Activated T-helper 2 cell treated with anti-CD3 and anti-CD28 coated beads, Interferon-gamma antibody, Interleukin-2, Interleukin-4, amounts not matched to agents 10 μg/mL and 5 μg/mL and 100 μg/mL, durations not matched to agents 14 hours and 24 hours and 36 hours (primary cell): Measurements from ENCODE around the gene GLB1L2. TPM values are rescaled to one million over a fixed set of nuclear protein-coding genes. Genes with fewer than 3 reads are reported as not detected.

Source experiments
- DNase-seq: peaks from one replicate; pipeline ENCODE4 v3.0.0; 2021; ENCODE audit warnings: low spot score
- H3K27ac Mint-ChIP-seq: one replicate; pipeline ENCODE4 v1.8.0; 2021; ENCODE audit warnings: mixed read lengths
- H3K27me3 Mint-ChIP-seq: one replicate; pipeline ENCODE4 v1.8.0; 2021; ENCODE audit warnings: low read depth, mixed read lengths
- H3K36me3 Mint-ChIP-seq: one replicate; pipeline ENCODE4 v1.8.0; 2021; ENCODE audit warnings: low read depth, mixed read lengths
- H3K4me1 Mint-ChIP-seq: one replicate; pipeline ENCODE4 v1.8.0; 2021; ENCODE audit warnings: low read depth, mixed read lengths
- H3K4me3 Mint-ChIP-seq: one replicate; pipeline ENCODE4 v1.8.0; 2021; ENCODE audit warnings: low read depth, mild to moderate bottlenecking, moderate library complexity, mixed read lengths
- H3K9me3 Mint-ChIP-seq: one replicate; pipeline ENCODE4 v1.8.0; 2021; ENCODE audit warnings: mixed read lengths
- intact Hi-C: fragments of 100-400 bp; cut with micrococcal nuclease; formaldehyde crosslinking; loops from one replicate; pipeline ENCODE4 v1.15.1; 2023
- total RNA-seq: library from RNA; stranded (reverse); gene quantifications from 2 replicates; pipeline ENCODE4 v1.2.3, GENCODE V29; 2022

Gene GLB1L2
- total RNA-seq, 1 donor from 2014 or later, result 3.1 TPM

DNA sequence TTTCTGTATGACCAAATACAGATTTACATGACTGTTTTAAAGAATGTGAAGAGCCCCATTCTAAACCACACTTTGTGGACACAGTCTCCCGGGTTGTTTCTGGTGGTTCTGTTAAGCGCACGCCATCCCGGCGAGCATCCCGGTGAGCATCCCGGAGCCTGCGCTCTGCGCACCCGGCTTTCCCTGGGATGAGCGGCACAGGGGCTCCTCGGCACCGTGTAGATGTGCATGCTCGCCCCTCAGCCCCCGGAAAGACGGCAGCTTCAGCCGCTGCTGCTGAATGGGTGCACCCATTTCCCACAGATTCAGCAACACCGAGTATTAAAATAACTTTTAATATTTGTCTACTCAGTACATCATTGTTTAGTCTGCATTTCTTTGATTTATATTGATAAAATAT, 36.0 kb downstream of the GLB1L2 start:
- intact Hi-C loops, result no loop called here
- H3K27ac Mint-ChIP-seq, result no peak overlapping the region
- DNase-seq, result no peak
- no peaks in the 10 kb centered on the region for H3K9me3 Mint-ChIP-seq
- H3K4me1 Mint-ChIP-seq, result no peaks in the 10 kb centered on the region
- H3K4me3 Mint-ChIP-seq, result no peak overlapping the region
- no peaks in the 10 kb centered on the region for H3K36me3 Mint-ChIP-seq
- no peaks in the 10 kb centered on the region for H3K27me3 Mint-ChIP-seq

DNA sequence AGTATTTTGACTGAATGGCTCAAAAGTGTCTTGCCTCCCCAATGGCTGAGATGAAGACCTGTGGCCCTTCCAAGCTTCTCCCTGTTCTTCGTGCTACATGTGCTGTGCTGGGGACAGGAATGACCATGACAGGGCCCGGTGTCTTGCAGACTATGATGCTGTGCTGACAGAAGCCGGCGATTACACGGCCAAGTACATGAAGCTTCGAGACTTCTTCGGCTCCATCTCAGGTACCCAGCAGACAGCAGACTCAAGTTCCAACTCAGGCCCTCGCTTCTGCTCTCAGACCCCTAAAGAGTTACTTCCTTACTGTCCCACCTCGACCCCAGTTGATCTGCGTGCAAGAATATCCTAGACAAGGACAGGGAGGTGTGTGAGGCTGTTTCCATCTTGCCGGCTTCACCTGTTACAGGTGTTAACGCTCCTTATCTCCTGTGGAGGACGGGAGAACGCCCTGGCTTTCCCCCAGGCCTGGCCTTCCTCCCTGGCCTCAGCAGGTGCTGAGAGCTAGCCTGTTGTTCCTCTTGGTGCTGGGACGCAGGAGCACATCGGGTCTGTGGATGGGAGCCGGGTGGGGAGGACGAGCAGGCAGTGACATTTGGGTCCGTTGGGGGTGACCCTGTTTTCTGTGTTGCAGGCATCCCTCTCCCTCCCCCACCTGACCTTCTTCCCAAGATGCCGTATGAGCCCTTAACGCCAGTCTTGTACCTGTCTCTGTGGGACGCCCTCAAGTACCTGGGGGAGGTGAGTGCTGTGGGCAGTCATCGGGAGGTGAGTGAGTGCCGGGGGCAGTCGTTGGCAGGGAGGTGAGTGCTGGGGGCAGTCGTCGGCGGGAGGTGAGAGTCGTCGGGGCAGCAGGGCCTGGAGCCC, 38.1 kb downstream of the GLB1L2 start:
- H3K9me3 Mint-ChIP-seq, result no peaks in the 10 kb centered on the region

DNA sequence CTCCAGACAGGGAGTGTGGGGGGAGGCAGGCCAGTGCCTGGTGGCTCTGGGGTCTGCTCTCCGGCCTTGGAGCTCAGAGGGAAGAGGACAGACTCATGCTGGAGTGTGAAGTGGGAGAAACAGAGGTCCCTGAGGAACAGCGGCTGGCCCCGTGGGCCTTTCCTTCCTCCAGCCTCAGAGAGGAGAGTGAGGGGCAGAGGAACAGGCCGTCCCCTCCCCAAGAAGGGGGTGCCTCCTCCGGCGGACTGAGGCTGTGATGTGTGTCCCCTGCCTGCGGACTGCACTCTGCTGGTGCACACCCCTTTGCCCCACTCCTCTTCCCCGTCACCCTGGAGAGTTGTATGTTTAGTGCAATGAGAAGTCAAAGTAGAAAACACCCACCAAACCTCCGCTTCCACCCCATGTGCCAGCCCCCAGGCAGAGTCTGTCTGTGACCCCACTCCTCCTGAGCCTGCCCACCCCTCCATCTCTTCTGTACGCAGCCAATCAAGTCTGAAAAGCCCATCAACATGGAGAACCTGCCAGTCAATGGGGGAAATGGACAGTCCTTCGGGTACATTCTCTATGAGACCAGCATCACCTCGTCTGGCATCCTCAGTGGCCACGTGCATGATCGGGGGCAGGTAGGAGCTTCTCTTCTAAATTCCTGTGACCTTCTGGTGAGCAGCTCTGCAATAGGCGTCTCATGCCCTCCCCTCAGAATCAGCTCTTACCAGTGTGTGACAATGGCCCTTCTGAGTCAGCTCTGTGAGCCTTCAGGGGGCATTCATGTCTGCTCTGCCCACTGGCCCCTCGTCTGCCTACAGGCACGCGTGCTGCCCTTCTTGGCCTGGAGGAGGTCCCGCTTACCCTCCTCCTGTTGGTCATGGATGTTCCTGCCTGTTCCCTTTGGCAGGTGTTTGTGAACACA, 39.0 kb downstream of the GLB1L2 start:
- no peak for DNase-seq

More for the DNA sequence above, 38.1 kb downstream of the GLB1L2 start:
- Mint-ChIP-seq H3K4me3 (no peak overlapping the region), H3K27ac (no peak overlapping the region), H3K27me3 (no peaks in the 10 kb centered on the region), H3K4me1 (no peaks in the 10 kb centered on the region), H3K36me3 (no peaks in the 10 kb centered on the region)
- no peak for DNase-seq
- intact Hi-C loops, result no loop called here

DNA sequence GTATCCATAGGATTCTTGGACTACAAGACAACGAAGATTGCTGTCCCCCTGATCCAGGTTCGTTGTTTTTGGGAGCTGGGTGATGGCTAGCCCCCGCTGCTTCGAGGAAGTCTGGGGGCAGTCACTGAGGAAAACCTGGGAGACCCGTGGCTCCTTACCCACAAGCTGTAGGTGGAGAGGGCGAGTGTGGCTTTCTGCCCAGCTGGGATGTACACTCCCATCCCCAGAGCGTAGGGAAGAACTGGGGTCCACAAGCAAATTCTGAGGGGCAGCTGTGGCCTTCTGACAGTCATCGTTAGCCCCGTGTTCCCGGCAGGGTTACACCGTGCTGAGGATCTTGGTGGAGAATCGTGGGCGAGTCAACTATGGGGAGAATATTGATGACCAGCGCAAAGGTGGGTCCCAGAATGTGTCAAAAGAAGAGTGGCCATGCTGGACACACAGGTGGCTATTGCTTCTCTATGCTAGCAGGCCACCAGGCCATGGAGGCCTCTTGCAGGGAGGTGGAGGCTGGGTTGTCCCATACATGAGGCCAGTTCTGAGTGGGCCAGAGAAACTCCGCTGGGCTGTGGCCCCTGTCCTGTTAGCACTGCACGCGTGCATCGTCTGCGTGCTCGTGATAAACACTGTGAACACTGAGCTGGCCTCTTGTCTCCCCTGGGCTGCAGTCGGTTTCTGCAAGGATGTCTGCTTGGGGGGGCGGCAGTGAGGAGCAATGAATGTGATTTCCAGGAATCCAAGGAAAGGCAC, 39.8 kb downstream of the GLB1L2 start:
- DNase-seq, result no peak
- intact Hi-C loops, result no loop called here
- Mint-ChIP-seq H3K4me1 (no peaks in the 10 kb centered on the region), H3K36me3 (no peaks in the 10 kb centered on the region), H3K9me3 (no peaks in the 10 kb centered on the region), H3K27me3 (no peaks in the 10 kb centered on the region), H3K27ac (no peak overlapping the region), H3K4me3 (no peak overlapping the region)

More for the DNA sequence above, 39.0 kb downstream of the GLB1L2 start:
- no peaks in the 10 kb centered on the region for H3K4me1 Mint-ChIP-seq
- no peaks in the 10 kb centered on the region for H3K27me3 Mint-ChIP-seq
- H3K9me3 Mint-ChIP-seq, result no peaks in the 10 kb centered on the region
- no peaks in the 10 kb centered on the region for H3K36me3 Mint-ChIP-seq
- intact Hi-C loops, result no loop called here
- H3K4me3 Mint-ChIP-seq, result no peak overlapping the region
- H3K27ac Mint-ChIP-seq, result no peak overlapping the region

DNA sequence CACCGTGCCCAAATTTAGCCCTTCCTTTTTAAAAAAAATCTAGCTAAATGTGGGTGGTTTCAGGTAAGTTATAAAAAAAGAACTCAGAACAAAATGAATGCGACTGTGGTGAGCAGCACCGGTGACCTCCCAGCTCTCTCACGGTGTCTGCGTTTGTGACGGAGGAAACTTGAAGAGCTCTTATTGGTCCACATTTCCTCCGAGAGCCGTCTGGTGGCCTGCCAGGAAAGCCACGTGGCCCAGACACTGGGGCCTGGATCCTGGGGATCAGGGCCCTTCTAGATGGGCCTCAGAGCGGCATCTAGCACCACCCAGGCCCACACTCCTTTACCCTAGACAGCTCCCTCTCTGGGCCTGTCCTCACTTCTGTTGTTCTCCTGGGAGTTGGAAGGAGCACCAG, 40.7 kb downstream of the GLB1L2 start:
- Mint-ChIP-seq H3K9me3 (no peaks in the 10 kb centered on the region), H3K4me1 (no peaks in the 10 kb centered on the region), H3K27me3 (no peaks in the 10 kb centered on the region), H3K4me3 (no peak overlapping the region), H3K36me3 (no peaks in the 10 kb centered on the region), H3K27ac (no peak overlapping the region)
- intact Hi-C loops, result no loop called here
- no peak for DNase-seq

DNA sequence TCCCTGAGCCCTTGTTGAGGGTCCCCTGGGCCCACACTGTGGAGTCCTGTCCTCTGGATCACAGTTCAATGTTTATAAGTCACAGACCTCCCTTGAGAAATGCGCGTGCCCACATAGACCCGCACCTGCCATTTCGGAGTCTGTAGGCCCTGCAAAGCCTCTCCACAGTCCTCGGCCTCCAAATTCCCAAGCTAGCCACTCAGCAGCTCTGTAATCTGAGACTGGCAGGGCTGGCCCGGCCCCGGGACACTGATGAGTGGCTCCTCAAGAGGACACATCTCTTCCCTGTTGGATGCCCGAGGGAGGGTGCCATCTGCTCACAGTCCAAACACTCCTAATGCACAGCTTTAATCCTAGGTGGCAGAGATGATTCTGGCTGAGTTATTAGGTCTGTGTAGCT, 41.2 kb downstream of the GLB1L2 start:
- no peak overlapping the region for H3K4me3 Mint-ChIP-seq
- H3K9me3 Mint-ChIP-seq, result no peaks in the 10 kb centered on the region
- H3K4me1 Mint-ChIP-seq, result no peaks in the 10 kb centered on the region
- no peak overlapping the region for H3K27ac Mint-ChIP-seq
- no peaks in the 10 kb centered on the region for H3K36me3 Mint-ChIP-seq
- intact Hi-C loops, result no loop called here
- H3K27me3 Mint-ChIP-seq, result no peaks in the 10 kb centered on the region
- DNase-seq, result no peak

DNA sequence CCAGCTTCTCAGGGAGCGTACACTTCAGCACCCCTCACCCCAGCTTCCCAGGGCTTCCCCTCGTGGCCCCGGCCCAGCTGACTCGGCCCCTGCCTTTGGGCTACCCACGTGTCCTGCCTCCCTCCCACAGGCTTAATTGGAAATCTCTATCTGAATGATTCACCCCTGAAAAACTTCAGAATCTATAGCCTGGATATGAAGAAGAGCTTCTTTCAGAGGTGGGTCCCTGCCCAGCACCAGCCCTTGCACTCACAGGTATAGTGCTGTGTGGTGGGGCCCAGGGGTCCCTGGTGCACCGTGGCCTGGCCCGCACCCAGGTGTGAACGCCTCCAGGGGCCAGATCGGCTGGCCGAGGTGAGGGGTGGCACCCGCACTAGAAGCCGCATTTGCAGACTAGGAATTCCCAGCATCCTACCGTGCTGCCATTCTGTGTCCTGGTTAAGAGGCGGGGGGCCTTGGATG, 41.8 kb downstream of the GLB1L2 start:
- no peaks in the 10 kb centered on the region for H3K9me3 Mint-ChIP-seq
- DNase-seq, result no peak
- H3K27ac Mint-ChIP-seq, result no peak overlapping the region
- H3K36me3 Mint-ChIP-seq, result no peaks in the 10 kb centered on the region
- intact Hi-C loops, result no loop called here
- no peaks in the 10 kb centered on the region for H3K27me3 Mint-ChIP-seq
- H3K4me3 Mint-ChIP-seq, result no peak overlapping the region
- no peaks in the 10 kb centered on the region for H3K4me1 Mint-ChIP-seq

DNA sequence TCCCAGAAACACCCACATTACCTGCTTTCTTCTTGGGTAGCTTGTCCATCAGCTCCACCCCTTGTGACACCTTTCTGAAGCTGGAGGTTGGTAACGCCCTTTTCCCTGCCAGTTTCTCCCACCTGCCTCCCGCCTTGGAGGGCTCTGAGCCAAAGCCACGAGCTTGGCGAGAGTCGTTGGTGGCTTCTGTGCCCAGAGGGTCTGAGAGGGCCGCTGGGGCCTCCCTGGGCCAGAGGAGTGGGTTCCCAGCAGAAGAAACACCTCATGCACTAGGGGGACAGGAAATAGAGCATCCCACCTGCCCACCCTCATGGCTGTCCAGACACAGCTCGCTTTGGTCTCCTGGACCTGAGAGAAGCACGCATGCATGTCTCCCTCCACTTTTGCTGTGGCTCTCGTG, 42.4 kb downstream of the GLB1L2 start:
- Mint-ChIP-seq H3K4me3 (no peak overlapping the region), H3K27me3 (no peaks in the 10 kb centered on the region), H3K27ac (no peak overlapping the region), H3K9me3 (no peaks in the 10 kb centered on the region), H3K4me1 (no peaks in the 10 kb centered on the region), H3K36me3 (no peaks in the 10 kb centered on the region)
- no peak for DNase-seq
- intact Hi-C loops, result no loop called here

DNA sequence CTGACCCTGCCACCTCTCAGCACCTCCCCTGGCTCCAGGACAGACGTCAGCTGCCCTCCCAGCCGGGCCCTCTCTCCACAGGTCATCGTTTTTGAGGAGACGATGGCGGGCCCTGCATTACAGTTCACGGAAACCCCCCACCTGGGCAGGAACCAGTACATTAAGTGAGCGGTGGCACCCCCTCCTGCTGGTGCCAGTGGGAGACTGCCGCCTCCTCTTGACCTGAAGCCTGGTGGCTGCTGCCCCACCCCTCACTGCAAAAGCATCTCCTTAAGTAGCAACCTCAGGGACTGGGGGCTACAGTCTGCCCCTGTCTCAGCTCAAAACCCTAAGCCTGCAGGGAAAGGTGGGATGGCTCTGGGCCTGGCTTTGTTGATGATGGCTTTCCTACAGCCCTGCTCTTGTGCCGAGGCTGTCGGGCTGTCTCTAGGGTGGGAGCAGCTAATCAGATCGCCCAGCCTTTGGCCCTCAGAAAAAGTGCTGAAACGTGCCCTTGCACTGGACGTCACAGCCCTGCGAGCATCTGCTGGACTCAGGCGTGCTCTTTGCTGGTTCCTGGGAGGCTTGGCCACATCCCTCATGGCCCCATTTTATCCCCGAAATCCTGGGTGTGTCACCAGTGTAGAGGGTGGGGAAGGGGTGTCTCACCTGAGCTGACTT, 43.2 kb downstream of the GLB1L2 start:
- DNase-seq, result no peak
- intact Hi-C loops, result no loop called here
- H3K27me3 Mint-ChIP-seq, result no peaks in the 10 kb centered on the region
- no peaks in the 10 kb centered on the region for H3K4me1 Mint-ChIP-seq
- no peak overlapping the region for H3K27ac Mint-ChIP-seq
- H3K4me3 Mint-ChIP-seq, result no peak overlapping the region
- no peaks in the 10 kb centered on the region for H3K36me3 Mint-ChIP-seq
- no peaks in the 10 kb centered on the region for H3K9me3 Mint-ChIP-seq

DNA sequence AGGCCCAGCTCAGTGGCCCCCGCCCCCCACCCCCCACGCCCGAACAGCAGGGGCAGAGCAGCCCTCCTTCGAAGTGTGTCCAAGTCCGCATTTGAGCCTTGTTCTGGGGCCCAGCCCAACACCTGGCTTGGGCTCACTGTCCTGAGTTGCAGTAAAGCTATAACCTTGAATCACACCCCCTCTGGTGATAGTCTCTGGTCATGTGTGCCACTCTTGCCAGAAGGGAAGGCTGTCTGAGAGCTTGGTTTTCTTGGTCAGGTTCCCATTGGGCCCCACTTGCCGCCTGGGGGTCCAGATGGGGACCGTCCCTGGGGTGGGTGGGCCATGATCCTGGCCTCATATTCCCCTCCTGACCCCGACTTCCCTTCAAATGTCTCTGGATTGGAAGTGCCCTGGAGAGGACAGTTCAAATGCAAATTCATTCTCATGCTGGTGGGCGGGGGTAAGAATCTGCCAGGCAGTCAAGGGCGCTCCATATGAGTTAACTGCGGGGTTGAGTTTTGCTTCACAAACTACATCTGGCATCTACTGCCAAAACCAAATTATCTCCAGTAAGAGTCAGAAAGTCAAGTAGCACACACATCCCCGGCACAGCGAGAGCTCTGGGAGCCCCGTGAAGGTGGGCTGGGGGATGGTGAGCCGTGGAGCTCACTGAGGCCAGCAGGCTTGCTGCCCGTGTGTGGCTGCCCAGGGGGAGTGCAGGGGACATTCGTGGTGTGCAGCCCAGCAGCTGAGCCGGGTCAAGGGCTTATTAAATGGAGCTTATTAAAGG, 44.5 kb downstream of the GLB1L2 start:
- intact Hi-C loops, result no loop called here
- Mint-ChIP-seq H3K27ac (no peak overlapping the region), H3K4me3 (no peak overlapping the region), H3K4me1 (no peaks in the 10 kb centered on the region), H3K36me3 (no peaks in the 10 kb centered on the region), H3K9me3 (no peaks in the 10 kb centered on the region), H3K27me3 (no peaks in the 10 kb centered on the region)
- DNase-seq, result no peak

DNA sequence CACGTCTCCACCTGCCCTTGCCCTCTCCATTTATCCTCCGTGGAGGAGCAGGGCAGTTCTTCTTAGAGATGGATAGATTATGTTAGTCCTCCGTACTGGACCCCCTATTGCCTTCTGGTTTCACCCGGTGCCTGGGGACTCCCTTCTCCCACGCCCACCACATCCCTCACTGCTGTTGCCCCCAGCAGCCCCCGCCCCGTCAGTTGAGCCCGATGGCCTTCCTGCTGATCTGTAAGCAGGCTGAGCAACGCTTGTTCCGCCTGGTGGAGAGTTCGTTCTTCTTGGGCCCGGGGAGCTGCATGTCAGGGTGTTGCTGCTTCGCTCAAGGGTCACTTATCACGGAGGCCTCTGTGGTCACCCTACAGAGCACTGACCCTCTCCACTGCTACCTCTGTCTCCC, 46.1 kb downstream of the GLB1L2 start:
- intact Hi-C loops, result no loop called here
- no peak overlapping the region for H3K27ac Mint-ChIP-seq
- H3K9me3 Mint-ChIP-seq, result no peaks in the 10 kb centered on the region
- H3K36me3 Mint-ChIP-seq, result no peaks in the 10 kb centered on the region
- DNase-seq, result no peak
- H3K4me1 Mint-ChIP-seq, result no peaks in the 10 kb centered on the region
- no peaks in the 10 kb centered on the region for H3K27me3 Mint-ChIP-seq
- H3K4me3 Mint-ChIP-seq, result no peak overlapping the region

DNA sequence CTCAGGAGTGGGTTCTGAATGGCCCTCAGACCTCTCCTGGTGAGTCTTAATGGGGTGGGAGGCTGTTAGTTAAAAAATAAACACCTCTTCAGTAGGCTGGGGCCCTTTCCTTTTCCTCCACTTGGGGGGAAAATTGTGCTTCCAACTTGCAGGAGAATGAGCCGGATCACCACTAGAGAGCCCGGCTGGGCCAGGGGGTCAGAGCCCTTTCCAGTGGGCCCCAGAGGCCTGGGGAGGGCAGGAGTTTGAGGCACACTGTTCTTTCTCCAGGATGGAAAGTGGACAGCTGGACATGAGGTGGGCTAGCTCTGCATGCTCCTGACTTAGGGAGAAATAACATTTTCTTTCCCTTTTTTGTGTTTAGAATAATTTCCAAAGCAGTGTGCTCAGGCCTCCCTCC, 47.5 kb downstream of the GLB1L2 start:
- intact Hi-C loops, result no loop called here
- H3K36me3 Mint-ChIP-seq, result no peaks in the 10 kb centered on the region
- no peaks in the 10 kb centered on the region for H3K27me3 Mint-ChIP-seq
- H3K4me1 Mint-ChIP-seq, result no peaks in the 10 kb centered on the region
- no peak for DNase-seq
- no peak overlapping the region for H3K4me3 Mint-ChIP-seq
- H3K9me3 Mint-ChIP-seq, result no peaks in the 10 kb centered on the region
- H3K27ac Mint-ChIP-seq, result no peak overlapping the region
